GM06990 (cell line): ENCODE measurements around the gene ZBTB46.
"Not testable (repeated sequence)": the region's sequence is repeated elsewhere in the genome, so short reads cannot be mapped to it uniquely, and the experiment has no call there.

ENCODE experiments used
- DNase-seq: peaks from one replicate; pipeline ENCODE4 v3.0.0-alpha.2; 2011; ENCODE audit not compliant: insufficient read length; ENCODE audit errors: extremely low read depth
- H3K27me3 ChIP-seq: replicated peaks from 2 replicates; pipeline ENCODE4 v1.6.0; 2011; ENCODE audit warnings: low read length; ENCODE audit not compliant: control insufficient read depth, insufficient read depth
- H3K36me3 ChIP-seq: 2 replicates; pipeline ENCODE4 v1.5.1; 2011; ENCODE audit warnings: low read length; ENCODE audit not compliant: control insufficient read depth, insufficient read depth
- H3K4me3 ChIP-seq: replicated peaks from 2 replicates; pipeline ENCODE4 v1.5.1; 2011; ENCODE audit warnings: low read depth, mild to moderate bottlenecking, control low read depth, low read length
- TF ChIP-seq, protein P1 (sequence below): IDR thresholded peaks from 2 replicates; pipeline ENCODE4 v1.5.1; 2011; ENCODE audit warnings: low read length, control low read depth, mild to moderate bottlenecking, inconsistent platforms; ENCODE audit not compliant: insufficient read depth, poor library complexity, severe bottlenecking

Gene ZBTB46

DNA sequence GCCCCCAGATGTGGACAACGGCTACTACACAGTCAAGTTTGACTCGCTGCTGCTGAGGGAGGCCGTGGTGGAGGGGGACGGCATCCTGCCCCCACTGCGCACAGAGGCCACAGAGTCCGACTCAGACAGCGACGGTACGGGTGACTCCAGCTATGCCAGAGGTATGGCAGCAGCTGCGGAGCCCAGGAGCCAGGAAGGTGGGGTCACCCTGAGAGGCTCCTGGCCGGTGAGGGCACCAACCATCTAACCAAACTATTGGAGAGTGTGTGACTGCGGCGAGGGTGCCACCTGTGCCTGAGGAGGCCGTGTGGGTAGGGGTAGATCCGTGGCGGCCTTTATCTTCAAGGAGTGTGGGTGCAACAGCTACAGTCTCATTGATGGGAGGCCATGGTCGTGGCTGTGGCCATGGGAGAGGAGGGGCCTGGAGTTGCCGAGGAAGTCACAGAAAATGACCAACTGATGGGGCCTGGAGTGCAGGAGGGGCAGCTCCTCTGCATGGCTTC, 97.4 kb downstream of the ZBTB46 start:
- Histone ChIP-seq H3K36me3 (peaks cover 26% of the 10 kb centered on the region), H3K27me3 (no peaks in the 10 kb centered on the region), H3K4me3 (no peak overlapping the region)
- no peak for DNase-seq
- TF ChIP-seq, protein P1, sequence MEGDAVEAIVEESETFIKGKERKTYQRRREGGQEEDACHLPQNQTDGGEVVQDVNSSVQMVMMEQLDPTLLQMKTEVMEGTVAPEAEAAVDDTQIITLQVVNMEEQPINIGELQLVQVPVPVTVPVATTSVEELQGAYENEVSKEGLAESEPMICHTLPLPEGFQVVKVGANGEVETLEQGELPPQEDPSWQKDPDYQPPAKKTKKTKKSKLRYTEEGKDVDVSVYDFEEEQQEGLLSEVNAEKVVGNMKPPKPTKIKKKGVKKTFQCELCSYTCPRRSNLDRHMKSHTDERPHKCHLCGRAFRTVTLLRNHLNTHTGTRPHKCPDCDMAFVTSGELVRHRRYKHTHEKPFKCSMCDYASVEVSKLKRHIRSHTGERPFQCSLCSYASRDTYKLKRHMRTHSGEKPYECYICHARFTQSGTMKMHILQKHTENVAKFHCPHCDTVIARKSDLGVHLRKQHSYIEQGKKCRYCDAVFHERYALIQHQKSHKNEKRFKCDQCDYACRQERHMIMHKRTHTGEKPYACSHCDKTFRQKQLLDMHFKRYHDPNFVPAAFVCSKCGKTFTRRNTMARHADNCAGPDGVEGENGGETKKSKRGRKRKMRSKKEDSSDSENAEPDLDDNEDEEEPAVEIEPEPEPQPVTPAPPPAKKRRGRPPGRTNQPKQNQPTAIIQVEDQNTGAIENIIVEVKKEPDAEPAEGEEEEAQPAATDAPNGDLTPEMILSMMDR = no peak

DNA sequence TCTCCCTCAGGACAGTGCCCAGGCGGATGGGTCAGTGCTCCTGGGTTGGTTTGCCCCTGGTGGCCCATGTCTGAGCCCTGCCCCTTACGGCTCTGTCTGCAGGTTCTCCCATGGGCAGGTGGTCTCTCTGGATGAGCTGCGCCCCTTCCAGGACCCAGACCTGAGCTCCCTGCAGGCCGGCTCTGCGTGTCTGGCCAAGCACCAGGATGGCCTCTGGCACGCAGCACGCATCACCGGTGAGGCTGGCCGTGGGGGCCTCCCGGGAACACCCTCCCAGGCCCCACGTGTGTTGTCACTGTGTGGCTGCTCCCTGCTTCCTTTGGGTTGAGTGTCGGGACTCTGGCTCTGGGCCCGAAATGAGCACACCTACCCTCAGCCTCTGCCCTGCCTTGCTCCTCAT, 97.9 kb downstream of the ZBTB46 start:
- TF ChIP-seq, protein P1 = no peak
- Histone ChIP-seq H3K27me3 (no peaks in the 10 kb centered on the region), H3K36me3 (peaks cover 26% of the 10 kb centered on the region), H3K4me3 (no peak overlapping the region)
- DNase-seq = no peak

DNA sequence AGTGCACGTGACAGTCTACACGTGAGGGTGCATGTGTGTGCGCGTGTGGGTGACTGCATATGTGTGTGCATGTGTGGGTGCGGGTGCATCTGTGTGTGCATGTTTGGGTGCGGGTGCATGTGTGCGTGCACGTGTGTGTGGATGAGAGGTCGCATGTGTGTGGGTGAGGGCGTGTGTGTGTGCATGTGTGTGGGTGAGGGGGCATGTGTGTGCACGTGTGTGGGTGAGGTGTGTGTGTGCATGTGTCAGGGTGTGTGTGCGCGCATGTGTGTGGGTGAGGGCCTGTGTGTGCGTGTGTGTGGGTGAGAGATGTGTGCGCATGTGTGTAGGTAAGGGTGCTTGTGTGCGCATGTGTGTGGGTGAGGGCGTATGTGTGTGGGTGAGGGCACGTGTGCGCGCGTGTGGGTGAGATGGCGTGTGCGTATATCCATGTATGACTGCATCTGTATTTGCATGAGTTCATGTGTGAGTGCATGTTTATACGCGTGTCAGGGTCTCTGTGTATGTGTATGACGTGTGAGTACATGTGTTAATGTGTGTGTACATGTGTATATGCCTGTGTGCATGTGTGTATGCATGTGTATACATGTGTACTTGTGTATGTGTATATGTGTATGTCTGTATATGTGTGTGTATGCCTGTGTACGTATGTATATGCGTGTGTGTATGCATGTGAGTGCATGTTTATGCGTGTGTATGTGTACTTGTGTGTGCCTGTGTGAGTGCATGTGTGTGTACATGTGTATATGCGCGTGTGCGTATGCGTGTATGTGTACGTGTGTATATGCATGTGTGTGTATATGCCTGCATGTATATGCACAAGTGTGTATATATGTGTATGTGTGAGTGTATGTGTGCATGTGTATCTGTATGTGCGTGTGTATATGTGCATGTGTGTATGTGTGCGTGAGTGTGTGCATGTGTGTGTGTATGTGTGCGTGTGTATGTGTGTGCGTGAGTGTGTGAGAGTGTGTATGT, 98.7 kb downstream of the ZBTB46 start:
- no peak for DNase-seq
- H3K36me3 ChIP-seq = peaks cover 26% of the 10 kb centered on the region
- TF ChIP-seq, protein P1 = no peak
- no peaks in the 10 kb centered on the region for H3K27me3 ChIP-seq
- H3K4me3 ChIP-seq = no peak overlapping the region

DNA sequence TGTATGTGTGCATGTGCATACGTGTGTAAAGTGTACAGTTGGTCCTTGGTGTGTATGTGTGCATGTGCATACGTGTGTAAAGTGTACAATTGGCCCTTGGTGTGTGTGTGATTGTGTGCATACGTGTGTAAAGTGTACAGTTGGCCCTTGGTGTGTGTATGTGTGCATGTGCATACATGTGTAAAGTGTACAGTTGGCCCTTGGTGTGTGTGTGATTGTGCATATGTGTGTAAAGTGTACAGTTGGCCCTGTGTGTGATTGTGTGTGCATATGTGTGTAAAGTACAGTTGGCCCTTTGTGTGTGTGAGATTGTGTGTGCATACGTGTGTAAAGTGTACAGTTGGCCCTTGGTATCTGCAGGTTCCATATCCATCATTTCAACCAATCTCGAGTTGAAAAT, 99.7 kb downstream of the ZBTB46 start:
- H3K4me3 ChIP-seq = peak overlapping the region; percentile 33
- H3K27me3 ChIP-seq = no peaks in the 10 kb centered on the region
- DNase-seq = no peak
- TF ChIP-seq, protein P1 = no peak
- H3K36me3 ChIP-seq = peaks cover 26% of the 10 kb centered on the region

DNA sequence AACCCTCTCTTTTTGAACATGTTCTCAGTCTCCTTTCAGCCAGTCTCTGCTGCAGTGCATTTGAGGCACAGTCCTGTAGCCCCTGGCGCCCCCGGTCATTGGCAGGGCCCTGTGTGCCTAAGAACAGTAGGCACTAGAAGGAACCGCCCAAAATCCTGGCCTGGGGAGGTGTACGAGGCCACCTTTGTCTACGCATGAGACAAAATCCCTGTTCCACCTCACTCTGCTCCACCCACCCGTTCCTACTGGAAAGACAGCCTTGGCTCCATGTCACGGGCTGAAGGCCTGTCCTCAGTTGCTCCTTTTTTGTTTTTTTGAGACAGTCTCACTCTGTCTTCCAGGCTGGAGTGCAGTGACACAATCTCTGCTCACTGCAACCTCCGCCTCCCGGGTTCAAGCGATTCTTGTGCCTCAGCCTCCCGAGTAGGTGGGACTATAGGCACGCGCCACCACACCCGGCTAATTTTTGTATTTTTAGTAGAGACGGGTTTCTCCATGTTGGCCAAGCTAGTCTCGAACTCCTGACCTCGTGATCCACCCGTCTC, 100.8 kb downstream of the ZBTB46 start:
- not testable (repeated sequence) for H3K4me3 ChIP-seq, DNase-seq
- H3K36me3 ChIP-seq = peaks cover 20% of the 10 kb centered on the region

DNA sequence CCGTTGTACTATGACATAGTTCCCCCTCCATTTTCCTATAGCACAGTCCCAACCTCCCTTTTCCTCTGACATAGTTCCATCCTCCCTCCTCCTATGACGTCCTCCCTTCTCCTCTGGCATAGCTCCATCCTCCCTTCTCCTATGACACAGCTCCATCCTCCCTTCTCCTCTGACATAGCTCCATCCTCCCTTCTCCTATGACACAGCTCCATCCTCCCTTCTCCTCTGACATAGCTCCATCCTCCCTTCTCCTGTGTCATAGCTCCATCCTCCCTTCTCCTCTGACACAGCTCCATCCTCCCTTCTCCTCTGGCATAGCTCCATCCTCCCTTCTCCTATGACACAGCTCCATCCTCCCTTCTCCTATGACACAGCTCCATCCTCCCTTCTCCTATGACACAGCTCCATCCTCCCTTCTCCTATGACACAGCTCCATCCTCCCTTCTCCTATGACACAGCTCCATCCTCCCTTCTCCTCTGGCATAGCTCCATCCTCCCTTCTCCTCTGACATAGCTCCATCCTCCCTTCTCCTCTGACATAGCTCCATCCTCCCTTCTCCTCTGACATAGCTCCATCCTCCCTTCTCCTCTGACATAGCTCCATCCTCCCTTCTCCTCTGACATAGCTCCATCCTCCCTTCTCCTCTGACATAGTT, 108.0 kb downstream of the ZBTB46 start:
- not testable (repeated sequence) for H3K36me3 ChIP-seq, H3K4me3 ChIP-seq, H3K27me3 ChIP-seq, DNase-seq

More for the DNA sequence above, 100.8 kb downstream of the ZBTB46 start:
- H3K27me3 ChIP-seq = not testable (repeated sequence)
